Transverse colon (tissue), 4 donors: Measurements from ENCODE around the gene TMTC2.

ENCODE experiments used
- EP300 ChIP-seq: sonication (generic); formaldehyde crosslinking; IDR thresholded peaks from one replicate; pipeline ENCODE4 v1.6.1; 2017; ENCODE audit warnings: antibody characterized with exemption, low read depth
- POLR2A ChIP-seq: fragments of 450-650 bp; IDR thresholded peaks from one replicate; pipeline ENCODE4 v1.6.1; 2016; ENCODE audit warnings: antibody characterized with exemption, mild to moderate bottlenecking, moderate library complexity
- POLR2AphosphoS5 ChIP-seq, 3 donors: sonication (generic); formaldehyde crosslinking; IDR thresholded peaks; one replicate each; pipeline ENCODE4 v1.6.1; 2016; ENCODE audit warnings: antibody characterized with exemption in 3 of 3
- TF ChIP-seq, protein P1 (sequence below), 5 experiments: fragments of 200-600 bp in 3 of 5; fragments of 450-650 bp in 2 of 5; sonication (generic) in 3 of 5; IDR thresholded peaks; 1 replicate in 2 of 5; 2 replicates in 3 of 5; pipeline ENCODE4 v1.5.1; 2016 to 2017; ENCODE audit warnings: antibody characterized with exemption in 5 of 5, inconsistent platforms in 3 of 5, mild to moderate bottlenecking in 2 of 5, moderate library complexity in 1 of 5

DNA sequence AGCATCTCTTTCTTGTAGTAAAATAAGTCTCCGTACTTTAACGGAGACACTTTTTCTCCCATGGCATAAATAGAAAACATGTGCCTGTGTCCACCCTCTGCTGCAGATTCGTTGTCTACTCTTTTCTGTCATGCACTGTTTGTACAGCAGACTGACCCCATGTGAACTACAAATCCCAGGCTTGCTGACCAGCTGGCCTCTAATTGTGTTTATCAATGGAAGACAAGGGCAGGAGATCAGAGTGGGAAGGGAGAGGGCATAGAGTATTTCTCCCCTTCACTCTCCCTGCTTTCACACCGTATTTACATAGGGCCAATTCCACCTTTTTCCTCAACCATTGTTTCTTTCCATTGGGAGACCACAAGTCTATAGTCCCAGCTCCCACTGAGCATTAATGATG lies 31.0 kb upstream of the TMTC2 start:
- TF ChIP-seq EP300 = no peak
- TF ChIP-seq, protein P1, sequence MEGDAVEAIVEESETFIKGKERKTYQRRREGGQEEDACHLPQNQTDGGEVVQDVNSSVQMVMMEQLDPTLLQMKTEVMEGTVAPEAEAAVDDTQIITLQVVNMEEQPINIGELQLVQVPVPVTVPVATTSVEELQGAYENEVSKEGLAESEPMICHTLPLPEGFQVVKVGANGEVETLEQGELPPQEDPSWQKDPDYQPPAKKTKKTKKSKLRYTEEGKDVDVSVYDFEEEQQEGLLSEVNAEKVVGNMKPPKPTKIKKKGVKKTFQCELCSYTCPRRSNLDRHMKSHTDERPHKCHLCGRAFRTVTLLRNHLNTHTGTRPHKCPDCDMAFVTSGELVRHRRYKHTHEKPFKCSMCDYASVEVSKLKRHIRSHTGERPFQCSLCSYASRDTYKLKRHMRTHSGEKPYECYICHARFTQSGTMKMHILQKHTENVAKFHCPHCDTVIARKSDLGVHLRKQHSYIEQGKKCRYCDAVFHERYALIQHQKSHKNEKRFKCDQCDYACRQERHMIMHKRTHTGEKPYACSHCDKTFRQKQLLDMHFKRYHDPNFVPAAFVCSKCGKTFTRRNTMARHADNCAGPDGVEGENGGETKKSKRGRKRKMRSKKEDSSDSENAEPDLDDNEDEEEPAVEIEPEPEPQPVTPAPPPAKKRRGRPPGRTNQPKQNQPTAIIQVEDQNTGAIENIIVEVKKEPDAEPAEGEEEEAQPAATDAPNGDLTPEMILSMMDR (IDR thresholded peaks at IDR 0.05) = no peak
- TF ChIP-seq POLR2A = no peak
- no peak for TF ChIP-seq POLR2AphosphoS5 (IDR thresholded peaks at IDR 0.05)
